ENCODE measurements around the gene SLC6A3.

- no peak for TF ChIP-seq POLR2AphosphoS5 (IDR thresholded peaks at IDR 0.05; ENCODE audit: low read depth, low read length)
- no peak for TF ChIP-seq REST (IDR thresholded peaks at IDR 0.05; ENCODE audit: insufficient read depth in 1 of 2, low read depth in 2 of 2, low read length in 2 of 2)
- no peak for TF ChIP-seq TAF1 (IDR thresholded peaks at IDR 0.05; ENCODE audit: borderline replicate concordance, insufficient read depth, low read length)
- TF ChIP-seq SIN3A (IDR thresholded peaks at IDR 0.05; ENCODE audit: borderline replicate concordance, insufficient read depth, low read length): no peak
- no peak for TF ChIP-seq FOXP2 (optimal IDR thresholded peaks at IDR 0.05; ENCODE audit: borderline replicate concordance, extremely low read depth, extremely low read length, insufficient read depth)
These were observed 21.2 kb downstream of the SLC6A3 start for GRCh38 chr5:1423901-1424603.
